NCI-H146 treated with DMSO at 0.1 percent for 48 hours (cell line): Measurements from ENCODE around the gene TPMT.
"Not testable (repeated sequence)": the region's sequence is repeated elsewhere in the genome, so short reads cannot be mapped to it uniquely, and the experiment has no call there.

Experiments used
- DNase-seq: peaks from one replicate; lab custom pipeline; 2025; ENCODE audit not compliant: unreplicated experiment; lab: John Stamatoyannopoulos, UW

Gene TPMT

DNA sequence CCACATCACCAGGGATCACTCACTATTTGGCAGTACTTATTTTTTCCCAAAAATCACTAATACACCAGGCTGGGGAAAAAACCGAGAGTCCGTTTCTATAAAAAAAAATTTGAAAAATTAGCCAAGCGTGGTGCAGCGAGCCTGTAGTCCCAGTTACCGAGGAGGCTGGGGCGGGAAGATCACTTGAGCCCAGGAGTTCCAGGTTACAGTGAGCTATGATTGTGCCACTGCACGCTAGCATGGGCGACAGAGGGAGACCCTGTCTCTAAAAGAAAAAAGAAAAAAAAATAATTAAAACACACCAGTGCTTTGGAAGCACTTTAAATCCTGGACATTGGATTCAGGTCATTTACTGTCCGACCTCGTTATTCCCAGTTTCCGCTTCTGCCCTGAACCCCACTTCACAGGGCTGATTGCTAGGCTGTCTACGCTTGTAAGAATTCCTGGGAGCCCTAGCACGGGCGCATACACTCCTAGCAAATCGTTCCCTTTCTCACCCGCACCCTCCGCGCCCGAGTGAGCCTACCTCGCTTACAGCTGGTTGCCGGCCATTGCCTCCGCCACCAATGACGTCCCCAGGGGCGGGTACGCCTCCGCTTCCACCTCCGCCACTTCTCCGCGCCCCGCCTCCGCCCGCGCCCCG lies at the start of gene TPMT:
Gene TPMT, minus strand, starts transcription at position 571 of the 643 bp plus-strand sequence. CDS start 5,950 bp downstream, outside the sequence.
- peak; percentile 93 for DNase-seq

DNA sequence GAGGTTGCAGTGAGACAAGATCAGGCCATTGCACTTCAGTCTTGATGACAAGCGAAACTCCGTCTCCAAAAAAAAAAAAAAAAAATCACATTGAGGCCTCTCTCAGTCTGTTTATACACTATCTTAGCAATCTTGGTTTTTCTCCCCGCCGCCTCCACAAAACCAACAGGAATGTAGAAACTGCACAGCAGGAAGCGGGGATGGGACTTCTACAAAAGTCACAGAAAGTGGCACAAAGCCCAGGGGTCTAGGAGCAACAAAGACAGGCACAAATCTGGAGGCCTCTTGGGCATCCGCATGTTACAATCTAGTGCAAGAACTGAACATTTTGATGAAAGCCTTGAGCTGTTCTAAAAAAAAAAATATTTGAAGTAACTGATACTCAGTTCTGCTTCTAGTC lies 48.9 kb upstream of the TPMT start:
- DNase-seq, result no peak

DNA sequence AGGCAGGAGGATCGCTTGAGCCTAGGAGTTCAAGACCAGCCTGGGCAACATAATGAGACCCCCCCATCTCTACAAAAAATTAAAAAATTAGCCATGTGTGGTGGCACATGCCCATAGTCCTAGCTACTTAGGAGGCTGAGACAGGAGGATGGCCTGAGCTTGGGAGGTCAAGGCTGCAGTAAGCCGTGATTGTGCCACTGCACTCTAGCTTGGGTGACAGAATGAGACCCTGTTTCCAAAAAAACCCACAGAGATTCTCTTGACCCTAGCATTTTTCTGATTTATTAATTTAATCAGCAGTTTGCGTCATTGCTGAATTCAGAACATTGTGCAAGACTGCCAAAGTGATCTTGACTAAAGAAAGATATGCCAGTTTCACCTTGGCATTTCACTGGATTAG lies 37.1 kb upstream of the TPMT start:
- DNase-seq, result no peak

DNA sequence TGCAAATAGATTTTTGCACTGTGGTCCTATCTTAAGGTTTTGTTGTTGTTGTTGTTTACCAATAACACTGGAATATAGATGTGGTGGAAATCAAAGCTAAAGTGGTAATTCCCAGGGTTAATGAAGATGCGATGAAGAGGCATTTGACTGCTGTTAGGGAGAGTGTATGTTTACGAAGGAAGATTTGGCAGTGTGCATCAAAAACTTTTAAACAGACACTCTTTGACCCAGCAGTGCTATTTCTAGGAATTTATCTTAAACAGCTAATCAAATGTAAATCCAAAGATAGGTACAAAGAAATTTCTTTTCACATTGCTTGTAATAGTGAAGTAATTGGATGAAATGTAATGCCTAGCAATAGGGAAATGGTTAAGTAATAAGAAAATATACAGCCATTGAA lies 34.3 kb upstream of the TPMT start:
- DNase-seq, result no peak

DNA sequence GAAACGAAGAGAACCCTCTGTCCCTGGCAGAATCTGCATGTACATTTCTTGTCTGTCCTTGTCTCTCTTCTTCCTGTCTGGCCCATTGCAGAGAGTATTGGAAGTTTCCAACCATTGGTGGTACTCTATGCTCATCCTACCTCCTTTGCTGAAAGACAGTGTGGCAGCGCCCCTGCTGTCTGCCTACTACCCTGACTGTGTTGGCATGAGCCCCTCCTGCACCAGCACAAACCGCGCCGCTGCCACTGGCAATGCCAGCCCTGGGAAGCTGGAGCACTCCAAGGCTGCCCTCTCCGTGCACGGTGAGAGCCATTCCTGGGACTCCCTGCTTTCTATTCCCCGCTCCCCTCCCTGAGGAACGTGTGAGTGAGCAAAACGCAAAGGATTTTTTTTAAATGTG lies 32.8 kb upstream of the TPMT start:
- no peak for DNase-seq

DNA sequence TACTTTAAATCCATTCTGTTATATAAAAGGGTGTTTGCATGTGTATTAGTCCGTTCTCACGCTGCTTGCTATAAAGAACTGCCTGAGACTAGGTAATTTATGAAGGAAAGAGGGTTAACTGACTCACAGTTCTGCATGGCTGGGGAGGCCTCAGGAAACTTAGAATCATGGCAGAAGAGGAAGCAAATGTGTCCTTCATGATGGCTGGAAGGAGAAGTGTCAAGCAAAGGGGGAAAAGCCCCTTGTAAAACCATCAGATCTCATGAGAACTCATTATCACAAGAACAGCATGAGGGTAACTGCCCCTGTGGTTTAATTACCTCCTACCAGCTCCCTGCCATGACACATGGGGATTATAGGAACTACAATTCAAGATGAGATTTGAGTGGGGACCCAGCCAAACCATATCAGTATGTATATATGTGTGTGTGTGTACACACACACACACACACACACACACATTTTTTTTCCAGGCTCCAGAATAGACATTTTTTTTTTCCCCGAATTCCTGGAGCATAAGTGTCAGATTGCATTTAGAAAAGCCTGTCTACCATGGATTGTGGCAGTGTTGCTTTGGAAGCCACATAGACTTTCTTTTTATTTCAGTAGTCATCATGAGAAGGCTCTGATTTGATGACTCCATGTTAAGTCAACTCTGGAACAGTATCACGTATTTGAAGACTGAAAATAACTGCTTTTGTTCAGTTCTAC lies 31.8 kb upstream of the TPMT start:
- no peak for DNase-seq

DNA sequence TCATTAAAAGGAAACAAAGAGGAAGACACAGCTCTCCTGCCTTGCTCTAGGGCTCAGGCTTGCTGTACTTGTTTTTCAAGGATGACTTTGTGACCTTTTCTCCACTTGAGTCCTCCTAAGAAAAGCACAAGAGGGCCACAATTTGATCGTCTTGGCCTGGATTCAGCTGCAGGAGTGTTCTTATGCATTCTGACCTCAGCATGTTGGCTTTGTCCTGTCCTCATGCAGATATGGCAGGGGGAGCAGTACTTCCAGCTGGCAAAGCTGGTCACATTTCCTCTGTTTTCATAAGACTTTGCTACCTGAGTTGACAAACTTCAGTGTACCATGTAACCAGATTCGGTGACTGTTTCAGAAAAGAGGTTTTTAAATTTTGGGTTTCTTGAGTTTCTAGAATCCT lies 31.2 kb upstream of the TPMT start:
- no peak for DNase-seq

DNA sequence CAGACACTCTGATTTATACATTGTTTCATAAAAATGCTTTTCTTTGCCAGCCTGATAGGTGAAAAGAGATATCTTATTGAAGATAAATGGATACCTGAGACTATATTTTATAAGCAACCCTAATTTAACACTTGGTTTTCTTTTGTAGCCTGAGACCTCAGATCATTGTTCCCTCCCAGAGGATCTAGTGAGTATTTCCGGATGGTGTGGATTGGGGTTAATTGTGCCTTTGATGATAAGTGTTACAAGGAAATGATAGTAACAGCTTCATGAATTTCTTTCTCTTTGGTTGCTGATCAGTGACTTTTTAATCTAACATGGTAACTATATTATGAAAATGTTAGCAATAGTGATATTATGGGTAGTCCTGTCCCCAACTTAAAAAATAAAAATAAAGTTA lies 30.7 kb upstream of the TPMT start:
- no peak for DNase-seq

DNA sequence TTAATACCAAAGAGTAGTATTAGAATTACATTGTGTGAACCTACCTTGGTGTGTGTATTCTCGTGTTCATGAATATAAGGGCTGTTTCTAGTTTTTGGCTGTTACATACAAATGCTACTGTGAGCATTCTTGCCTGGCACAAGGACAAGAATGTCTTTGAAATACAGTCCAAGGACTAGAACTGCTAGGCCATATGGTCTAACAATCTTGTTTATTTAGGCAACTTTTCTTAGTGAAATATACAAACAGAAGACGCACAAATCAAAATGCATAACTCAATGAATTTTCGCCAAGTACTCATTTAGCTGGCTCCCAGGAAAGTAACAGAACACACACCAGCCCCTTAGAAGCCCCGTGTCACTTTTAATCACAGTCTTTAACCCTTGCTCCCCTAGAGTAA lies 28.9 kb upstream of the TPMT start:
- no peak for DNase-seq

DNA sequence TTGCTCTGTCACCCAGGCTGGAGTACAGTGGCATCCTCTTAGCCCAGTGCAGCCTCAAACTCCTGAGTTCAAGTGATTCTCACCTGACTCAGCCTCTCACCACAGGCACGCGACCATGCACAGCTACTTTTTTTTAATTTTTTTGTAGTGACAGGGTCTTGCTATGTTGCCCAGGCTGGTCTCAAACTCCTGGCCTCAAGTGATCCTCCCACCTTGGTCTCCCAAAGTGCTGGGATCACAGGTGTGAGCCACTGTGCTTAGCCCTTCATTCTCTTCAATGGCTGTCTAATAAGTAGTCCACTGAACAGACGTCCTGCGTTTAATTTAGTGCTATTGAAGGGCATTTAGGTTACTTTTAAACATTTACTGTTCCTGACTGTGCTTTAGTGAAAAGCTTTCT lies 27.7 kb upstream of the TPMT start:
- no peak for DNase-seq

DNA sequence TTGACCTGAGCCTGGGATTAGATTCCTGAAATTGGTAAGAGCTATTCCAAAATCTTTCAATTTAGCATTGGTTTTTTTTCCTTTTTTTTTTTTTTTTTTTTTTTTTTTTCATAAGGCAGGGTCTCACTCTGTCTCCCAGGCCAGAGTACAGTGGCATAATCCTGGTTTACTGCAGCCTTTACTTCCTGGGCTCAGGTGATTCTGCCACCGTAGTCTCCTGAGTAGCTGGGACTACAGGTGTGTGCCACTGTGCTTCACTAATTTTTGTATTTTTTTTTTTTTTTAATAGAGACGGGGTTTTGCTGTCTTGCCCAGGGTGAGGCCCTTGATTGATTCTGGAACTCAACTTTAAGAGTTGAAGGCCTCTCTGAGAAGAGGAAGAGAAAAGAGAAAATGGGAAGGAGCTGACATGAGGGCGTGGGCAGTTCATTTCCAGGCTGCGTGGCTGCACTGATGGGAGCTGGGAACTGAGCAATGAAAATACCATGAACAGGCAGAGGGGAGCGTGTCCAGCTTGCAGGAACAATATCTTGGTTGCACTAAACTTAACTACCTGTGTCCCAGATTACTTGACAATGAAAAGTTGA lies 25.0 kb upstream of the TPMT start:
- DNase-seq, result no peak

DNA sequence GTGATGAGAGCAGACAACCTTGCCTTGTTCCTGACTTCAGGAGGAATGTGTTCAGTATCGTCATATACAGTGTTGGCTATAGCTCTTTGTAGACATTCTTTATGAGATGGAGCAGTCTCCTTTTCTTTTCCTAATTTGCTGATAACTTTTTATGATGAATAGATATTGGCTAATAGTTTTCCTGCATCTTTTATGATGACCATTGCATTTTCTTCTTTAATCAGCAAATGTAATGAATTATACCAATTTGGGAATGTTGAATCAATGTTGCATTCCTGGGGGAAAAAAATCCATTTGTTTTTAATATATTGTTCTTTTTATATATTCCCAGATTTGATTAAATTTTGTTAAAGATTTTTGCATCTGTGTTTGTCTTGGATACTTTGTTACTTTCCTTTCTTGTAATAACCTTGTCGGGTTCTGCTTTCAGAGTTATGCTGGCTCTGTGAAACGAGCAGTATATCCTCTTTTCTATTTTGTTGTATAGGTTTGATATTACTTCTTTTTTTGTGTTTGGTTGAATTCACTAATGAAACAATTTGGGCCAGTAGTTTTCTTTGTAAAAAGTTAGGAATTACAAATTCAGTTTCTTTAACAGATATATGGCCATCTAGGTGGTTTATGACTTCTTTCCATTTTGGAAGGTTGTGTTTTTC lies 24.2 kb upstream of the TPMT start:
- no peak for DNase-seq

DNA sequence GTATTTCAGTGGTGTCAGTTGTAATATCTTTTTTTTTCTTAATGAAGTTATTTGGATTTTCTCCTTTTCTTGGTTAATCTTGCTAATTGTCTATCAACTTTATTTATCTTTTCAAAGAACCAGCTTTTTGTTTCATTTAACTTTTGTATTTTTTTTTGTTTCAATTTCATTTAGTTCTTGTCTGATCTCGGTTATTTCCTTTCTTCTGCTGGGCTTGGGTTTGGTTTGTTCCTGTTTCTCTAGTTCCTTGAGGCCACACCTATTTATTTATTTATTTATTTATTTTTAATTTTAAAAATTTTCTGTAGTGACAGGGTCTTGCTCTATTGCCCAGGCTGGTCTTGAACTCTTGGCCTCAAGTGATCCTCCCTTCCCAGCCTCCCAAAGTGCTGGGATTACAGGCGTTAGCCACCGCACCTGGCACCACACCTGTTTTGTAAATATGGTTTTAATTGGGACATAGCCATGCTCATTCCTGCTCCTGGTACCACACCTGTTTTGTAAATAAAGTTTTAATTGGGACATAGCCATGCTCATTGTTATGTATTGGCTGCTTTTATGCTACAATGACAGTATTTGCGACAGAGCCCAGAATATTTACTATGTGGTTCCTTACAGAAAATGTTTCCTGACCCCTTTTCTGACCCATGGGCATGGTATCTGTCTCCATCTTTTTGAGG lies 22.5 kb upstream of the TPMT start:
- DNase-seq, result no peak

DNA sequence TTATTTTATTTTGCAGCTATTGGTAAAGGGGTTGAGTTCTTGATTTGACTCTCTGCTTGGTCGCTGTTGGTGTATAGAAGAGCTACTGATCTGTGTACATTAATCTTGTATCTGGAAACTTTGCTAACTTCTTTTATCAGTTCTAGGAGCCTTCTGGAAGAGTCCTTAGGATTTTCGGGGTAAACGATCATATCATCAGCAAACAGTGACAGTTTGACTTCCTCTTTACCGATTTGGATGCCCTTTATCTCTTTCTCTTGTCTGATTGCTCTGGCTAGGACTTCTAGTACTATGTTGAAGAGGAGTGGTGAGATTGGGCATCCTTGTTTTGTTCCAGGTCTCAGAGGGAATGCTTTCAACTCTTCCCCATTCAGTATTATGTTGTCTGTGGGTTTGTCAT lies 21.3 kb upstream of the TPMT start:
- DNase-seq, result not testable (repeated sequence)

DNA sequence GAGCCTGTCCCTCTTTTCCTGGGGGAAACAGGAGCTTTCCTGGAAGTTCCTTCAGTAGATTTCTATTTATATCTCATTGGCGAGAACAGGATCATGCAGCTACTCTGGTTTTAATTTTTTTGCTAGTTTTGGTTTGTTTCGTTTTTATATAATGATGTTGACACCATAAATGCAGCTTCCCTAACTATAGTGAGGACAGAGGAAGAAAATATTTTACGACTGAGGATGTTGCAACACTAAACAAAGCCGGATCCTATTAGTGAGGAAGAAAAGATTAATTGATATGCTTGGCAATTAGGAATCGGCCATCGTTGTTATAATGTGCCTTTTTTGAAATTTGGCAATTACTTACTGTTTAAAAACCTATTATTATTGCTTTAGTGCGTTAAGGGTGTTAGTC lies 17.0 kb upstream of the TPMT start:
- no peak for DNase-seq

DNA sequence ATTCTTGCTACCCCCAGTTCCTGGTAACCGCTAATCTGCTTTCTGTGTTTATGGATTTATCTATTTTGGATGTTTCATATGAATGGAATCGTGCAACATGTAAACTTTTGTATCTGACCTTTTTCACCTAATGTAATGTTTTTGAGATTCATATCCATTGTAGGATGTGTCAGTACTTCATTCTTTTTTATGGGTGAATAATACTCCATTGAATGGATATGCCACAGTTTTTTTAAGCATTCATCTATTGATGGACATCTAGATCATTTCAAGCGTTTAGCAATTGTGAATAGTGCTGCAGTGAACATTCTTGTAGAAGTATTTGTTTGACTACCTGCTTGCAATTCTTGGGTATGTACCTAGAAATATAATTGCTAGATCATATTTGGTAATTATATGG lies 13.4 kb upstream of the TPMT start:
- no peak for DNase-seq

DNA sequence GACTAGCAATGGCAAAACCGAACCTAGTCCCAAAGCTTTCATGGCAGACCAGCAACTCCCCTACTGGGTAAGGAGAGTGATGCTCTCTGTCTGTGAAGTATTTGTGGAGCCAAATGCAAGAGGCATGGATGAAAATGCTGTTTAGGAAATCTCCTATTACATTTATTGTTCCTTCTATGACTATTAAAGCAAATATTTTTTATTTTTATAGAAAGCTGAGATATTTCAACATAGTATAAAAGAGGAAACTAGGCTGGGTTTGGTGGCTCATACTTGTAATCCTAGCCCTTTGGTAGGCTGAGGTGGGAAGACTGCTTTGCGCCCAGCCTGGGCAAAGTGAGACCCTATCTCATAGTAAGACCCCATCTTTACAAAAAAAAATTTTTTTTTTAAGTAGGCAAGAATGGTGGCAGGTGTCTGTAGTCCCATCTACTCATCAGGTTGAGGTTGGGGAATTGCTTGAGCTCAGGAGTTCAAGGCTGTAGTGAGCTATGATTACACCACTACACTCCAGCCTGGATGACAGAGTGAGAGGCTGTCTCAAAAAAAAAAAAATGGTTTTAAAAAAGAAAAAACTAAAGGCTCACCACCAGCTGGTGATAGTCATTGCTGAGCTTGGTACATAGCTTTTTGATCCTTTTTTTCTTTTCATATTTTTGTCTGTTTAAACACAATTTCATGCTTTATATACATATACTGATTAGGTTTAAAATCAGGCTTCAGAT lies 11.6 kb upstream of the TPMT start:
- no peak for DNase-seq

DNA sequence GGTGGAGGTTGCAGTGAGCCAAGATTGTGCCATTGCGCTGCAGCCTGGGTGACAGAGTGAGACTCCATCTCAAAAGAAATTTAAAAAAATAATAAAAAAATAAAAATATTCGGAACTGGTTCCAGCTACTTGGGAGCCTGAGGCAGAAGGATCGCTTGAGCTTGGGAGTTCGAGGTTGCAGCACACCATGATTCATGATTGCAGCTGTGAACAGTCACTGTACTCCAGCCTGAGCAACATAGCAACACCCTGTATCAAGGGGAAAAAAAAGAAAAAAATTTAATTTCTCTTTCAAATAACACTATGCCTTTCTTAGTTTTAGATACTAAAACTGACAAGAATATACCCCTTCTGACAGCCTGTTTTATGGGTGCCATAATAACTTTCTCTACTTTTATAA lies 10.9 kb upstream of the TPMT start:
- DNase-seq, result no peak

DNA sequence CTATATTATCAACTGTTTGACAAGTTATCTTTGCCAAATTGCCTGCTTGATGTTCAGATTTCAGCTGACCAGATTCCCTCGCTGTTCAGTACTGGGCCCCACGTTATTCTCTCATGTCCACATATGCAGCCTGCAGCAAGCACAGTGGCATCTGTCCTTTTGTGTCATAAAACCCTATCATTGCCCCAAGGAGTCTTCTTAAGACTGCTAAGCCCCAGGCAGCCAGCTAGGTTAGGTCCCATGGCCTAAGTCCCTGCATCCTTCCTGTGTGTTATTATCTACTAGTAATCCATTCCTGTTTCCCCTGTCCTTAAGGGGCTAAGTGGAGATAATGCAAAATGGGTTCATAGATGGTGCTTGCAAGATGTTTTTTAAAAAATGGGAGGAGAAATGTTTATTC lies 7.5 kb upstream of the TPMT start:
- DNase-seq, result no peak

DNA sequence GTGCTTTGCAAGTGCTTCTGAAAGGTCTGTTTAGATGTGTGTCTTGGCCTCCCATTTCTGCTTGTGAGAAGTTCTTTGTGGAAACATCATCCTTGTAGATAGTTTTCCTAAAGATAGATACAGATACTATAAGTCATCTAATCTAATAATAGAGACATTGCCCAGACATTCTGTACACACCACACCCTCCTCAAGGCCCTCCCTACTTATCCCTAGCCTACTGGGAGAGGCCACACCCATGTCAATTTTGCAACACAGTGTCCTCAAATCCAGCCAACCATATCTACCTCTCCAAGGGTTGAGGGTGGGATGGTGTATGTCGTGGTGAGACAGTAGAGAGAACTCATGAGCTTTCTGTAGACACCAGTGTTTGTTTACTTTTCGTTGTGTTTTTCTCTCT lies 6.6 kb upstream of the TPMT start:
- DNase-seq, result no peak

DNA sequence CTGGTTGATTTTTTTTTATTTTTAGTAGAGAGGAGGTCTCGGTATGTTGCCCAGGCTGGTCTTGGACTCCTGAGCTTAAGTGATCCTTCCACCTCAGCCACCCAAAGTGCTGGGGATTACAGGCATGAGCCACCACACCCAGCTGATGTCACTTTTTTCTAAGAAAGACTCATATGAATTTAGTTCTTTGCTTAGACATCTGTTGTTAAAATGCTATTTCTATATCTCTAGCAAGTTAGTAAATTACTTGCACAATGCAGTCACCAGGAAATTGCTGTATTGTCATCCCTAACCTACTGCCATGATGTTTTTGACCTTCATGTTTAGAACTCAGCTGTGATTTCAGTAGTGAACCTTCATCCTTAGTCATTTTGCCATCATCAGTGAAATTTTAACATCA lies 6.0 kb upstream of the TPMT start:
- no peak for DNase-seq
